ENCODE data around the gene USB1.
A peak's percentile ranks its signal among the peaks of the same experiment; 100 is the strongest.

Gene USB1

GRCh38 chr16:57982385-57982784 lies 18.8 kb upstream of the USB1 start:
- Mint-ChIP-seq H3K9me3 (no peaks in the 10 kb centered on the region), H3K36me3 (no peaks in the 10 kb centered on the region), H3K27me3 (peaks cover 55% of the 10 kb centered on the region), H3K27ac (no peak overlapping the region), H3K4me3 (no peak overlapping the region), H3K4me1 (peaks cover 23% of the 10 kb centered on the region)
- no peak for ATAC-seq

GRCh38 chr16:57984443-57985203 lies 16.6 kb upstream of the USB1 start:
- ATAC-seq: peak; percentile 84
- H3K27me3 Mint-ChIP-seq: peaks cover 42% of the 10 kb centered on the region

GRCh38 chr16:57985204-57986181 lies 15.7 kb upstream of the USB1 start:
- ATAC-seq: peak; percentile 52
- peak overlapping the region; percentile 75 for H3K27ac Mint-ChIP-seq
- H3K36me3 Mint-ChIP-seq: no peaks in the 10 kb centered on the region
- H3K4me3 Mint-ChIP-seq: peak overlapping the region; percentile 84
- peaks cover 38% of the 10 kb centered on the region for H3K27me3 Mint-ChIP-seq
- peaks cover 23% of the 10 kb centered on the region for H3K4me1 Mint-ChIP-seq
- H3K9me3 Mint-ChIP-seq: no peaks in the 10 kb centered on the region

More at GRCh38 chr16:57984443-57985203, 16.6 kb upstream of the USB1 start:
- no peaks in the 10 kb centered on the region for H3K36me3 Mint-ChIP-seq
- H3K9me3 Mint-ChIP-seq: no peaks in the 10 kb centered on the region
- peak overlapping the region; percentile 84 for H3K4me3 Mint-ChIP-seq
- peaks cover 23% of the 10 kb centered on the region for H3K4me1 Mint-ChIP-seq
- peak overlapping the region; percentile 75 for H3K27ac Mint-ChIP-seq

GRCh38 chr16:57986196-57986595 lies 15.0 kb upstream of the USB1 start:
- Mint-ChIP-seq H3K4me1 (peaks cover 23% of the 10 kb centered on the region), H3K4me3 (no peak overlapping the region), H3K9me3 (no peaks in the 10 kb centered on the region), H3K27ac (no peak overlapping the region), H3K27me3 (peaks cover 36% of the 10 kb centered on the region), H3K36me3 (no peaks in the 10 kb centered on the region)
- ATAC-seq: no peak

- Mint-ChIP-seq H3K36me3 (no peaks in the 10 kb centered on the region), H3K4me1 (peaks cover 16% of the 10 kb centered on the region), H3K4me3 (no peak overlapping the region), H3K9me3 (no peaks in the 10 kb centered on the region), H3K27me3 (peaks cover 22% of the 10 kb centered on the region), H3K27ac (no peak overlapping the region)
- ATAC-seq: no peak
These were observed 13.6 kb upstream of the USB1 start for GRCh38 chr16:57987441-57988177.

- peaks cover 20% of the 10 kb centered on the region for H3K27me3 Mint-ChIP-seq
- H3K4me3 Mint-ChIP-seq: no peak overlapping the region
- ATAC-seq: no peak
- no peak overlapping the region for H3K27ac Mint-ChIP-seq
- H3K4me1 Mint-ChIP-seq: peaks cover 16% of the 10 kb centered on the region
- no peaks in the 10 kb centered on the region for H3K9me3 Mint-ChIP-seq
- no peaks in the 10 kb centered on the region for H3K36me3 Mint-ChIP-seq
These were observed 12.3 kb upstream of the USB1 start for GRCh38 chr16:57988929-57989328.

- no peak overlapping the region for H3K27ac Mint-ChIP-seq
- H3K36me3 Mint-ChIP-seq: peaks cover 7% of the 10 kb centered on the region
- no peaks in the 10 kb centered on the region for H3K9me3 Mint-ChIP-seq
- H3K4me3 Mint-ChIP-seq: no peak overlapping the region
- H3K27me3 Mint-ChIP-seq: no peaks in the 10 kb centered on the region
- H3K4me1 Mint-ChIP-seq: peaks cover 18% of the 10 kb centered on the region
- ATAC-seq: no peak
These were observed 9.6 kb upstream of the USB1 start for GRCh38 chr16:57991551-57992059.

- Mint-ChIP-seq H3K27ac (no peak overlapping the region), H3K4me1 (peaks cover 18% of the 10 kb centered on the region), H3K9me3 (no peaks in the 10 kb centered on the region), H3K36me3 (peaks cover 12% of the 10 kb centered on the region), H3K4me3 (no peak overlapping the region), H3K27me3 (no peaks in the 10 kb centered on the region)
- ATAC-seq: no peak
These were observed 9.1 kb upstream of the USB1 start for GRCh38 chr16:57992084-57992483.

GRCh38 chr16:57993438-57993837 lies 7.8 kb upstream of the USB1 start:
- Mint-ChIP-seq H3K4me3 (no peak overlapping the region), H3K9me3 (no peaks in the 10 kb centered on the region), H3K27me3 (no peaks in the 10 kb centered on the region), H3K4me1 (peaks cover 20% of the 10 kb centered on the region), H3K36me3 (peaks cover 18% of the 10 kb centered on the region), H3K27ac (no peak overlapping the region)
- no peak for ATAC-seq

GRCh38 chr16:57993897-57994296 lies 7.3 kb upstream of the USB1 start:
- H3K4me3 Mint-ChIP-seq: no peak overlapping the region
- no peak overlapping the region for H3K27ac Mint-ChIP-seq
- H3K9me3 Mint-ChIP-seq: no peaks in the 10 kb centered on the region
- no peaks in the 10 kb centered on the region for H3K27me3 Mint-ChIP-seq
- ATAC-seq: no peak
- H3K4me1 Mint-ChIP-seq: peaks cover 25% of the 10 kb centered on the region
- H3K36me3 Mint-ChIP-seq: peaks cover 18% of the 10 kb centered on the region

GRCh38 chr16:57994361-57994760 lies 6.8 kb upstream of the USB1 start:
- Mint-ChIP-seq H3K27me3 (no peaks in the 10 kb centered on the region), H3K27ac (no peak overlapping the region), H3K36me3 (peaks cover 18% of the 10 kb centered on the region), H3K4me1 (peaks cover 30% of the 10 kb centered on the region), H3K4me3 (no peak overlapping the region), H3K9me3 (no peaks in the 10 kb centered on the region)
- no peak for ATAC-seq

GRCh38 chr16:57994778-57995177 lies 6.4 kb upstream of the USB1 start:
- H3K4me1 Mint-ChIP-seq: peaks cover 33% of the 10 kb centered on the region
- H3K9me3 Mint-ChIP-seq: no peaks in the 10 kb centered on the region
- H3K36me3 Mint-ChIP-seq: peaks cover 18% of the 10 kb centered on the region
- peak; percentile 57 for ATAC-seq
- H3K4me3 Mint-ChIP-seq: no peak overlapping the region
- no peaks in the 10 kb centered on the region for H3K27me3 Mint-ChIP-seq
- no peak overlapping the region for H3K27ac Mint-ChIP-seq

GRCh38 chr16:57995721-57996405 lies 5.3 kb upstream of the USB1 start:
- H3K4me1 Mint-ChIP-seq: peaks cover 33% of the 10 kb centered on the region
- H3K27ac Mint-ChIP-seq: no peak overlapping the region
- no peak for ATAC-seq
- no peak overlapping the region for H3K4me3 Mint-ChIP-seq
- no peaks in the 10 kb centered on the region for H3K9me3 Mint-ChIP-seq
- H3K36me3 Mint-ChIP-seq: peaks cover 18% of the 10 kb centered on the region
- no peaks in the 10 kb centered on the region for H3K27me3 Mint-ChIP-seq

GRCh38 chr16:57996406-57997175 lies 4.6 kb upstream of the USB1 start:
- H3K27ac Mint-ChIP-seq: no peak overlapping the region
- peaks cover 39% of the 10 kb centered on the region for H3K4me1 Mint-ChIP-seq
- H3K36me3 Mint-ChIP-seq: peaks cover 18% of the 10 kb centered on the region
- no peaks in the 10 kb centered on the region for H3K27me3 Mint-ChIP-seq
- no peak for ATAC-seq
- no peaks in the 10 kb centered on the region for H3K9me3 Mint-ChIP-seq
- no peak overlapping the region for H3K4me3 Mint-ChIP-seq
